Thoracic aorta (tissue), 2 donors: ENCODE results near the gene ASAP2. TPM values are rescaled to one million over a fixed set of nuclear protein-coding genes. Genes with fewer than 3 reads are reported as not detected.

Experiments used
- ATAC-seq: fragments of 150-250 bp; one replicate; pipeline ENCODE4 v1.8.0; 2017; ENCODE audit warnings: low read depth; ENCODE audit not compliant: insufficient number of reproducible peaks, low FRiP score
- DNase-seq: peaks from one replicate; pipeline ENCODE4 v3.0.0-alpha.2; 2020; ENCODE audit warnings: low spot score
- H3K27ac ChIP-seq, 2 donors: fragments of 200-600 bp; sonication (generic); 1 replicate in 1 of 2; 2 replicates in 1 of 2; pipeline ENCODE4 v1.5.1; 2016; ENCODE audit warnings: mild to moderate bottlenecking in 2 of 2, moderate library complexity in 2 of 2
- H3K27me3 ChIP-seq: fragments of 200-600 bp; sonication (generic); replicated peaks from 2 replicates; pipeline ENCODE4 v1.6.0; 2016; ENCODE audit warnings: mild to moderate bottlenecking; ENCODE audit not compliant: insufficient read depth
- H3K36me3 ChIP-seq: fragments of 200-600 bp; sonication (generic); one replicate; pipeline ENCODE4 v1.5.1; 2016
- H3K4me1 ChIP-seq, 2 donors: fragments of 200-600 bp; sonication (generic); 1 replicate in 1 of 2; 2 replicates in 1 of 2; pipeline versions ENCODE4 v1.5.1 to v1.6.0; 2016; ENCODE audit warnings: low read depth in 2 of 2, mild to moderate bottlenecking in 1 of 2; ENCODE audit not compliant: control insufficient read depth in 1 of 2
- H3K4me3 ChIP-seq: fragments of 200-600 bp; sonication (generic); 2 replicates; pipeline ENCODE4 v1.5.1; 2016; ENCODE audit warnings: mild to moderate bottlenecking
- H3K9me3 ChIP-seq: fragments of 200-600 bp; sonication (generic); 2 replicates; pipeline ENCODE4 v1.5.1; 2016
- CTCF ChIP-seq: fragments of 200-600 bp; sonication (generic); IDR thresholded peaks from one replicate; pipeline ENCODE4 v1.5.1; 2019; ENCODE audit warnings: antibody characterized with exemption
- total RNA-seq, 2 donors: library from RNA; depleted of rRNA; stranded (reverse); fragments of >200 nt; gene quantifications; one replicate each; pipeline versions ENCODE4 v1.1.0 to v1.2.3, GENCODE V29; 2016

ASAP2 gene
- total RNA-seq, 2 donors from 2014 or later = 58.1 to 102 TPM

DNA sequence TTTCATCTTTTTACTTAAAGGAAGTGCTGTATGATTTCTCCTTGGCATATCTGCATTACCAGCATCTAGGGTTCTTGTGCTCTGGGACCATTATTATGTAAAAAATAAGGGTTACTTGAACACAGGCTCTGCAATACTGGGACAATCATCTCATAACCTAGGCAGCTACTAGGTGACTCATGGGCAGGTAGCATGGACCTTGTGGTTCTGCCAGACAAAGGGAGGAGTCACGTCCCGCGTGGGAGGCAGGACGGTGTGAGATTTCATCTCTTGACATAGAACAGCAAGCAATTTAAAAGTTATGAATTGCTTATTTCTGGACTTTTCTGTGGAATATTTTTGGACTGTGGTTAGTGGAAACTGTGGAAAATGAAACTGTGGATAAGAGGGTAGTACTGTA is 34.1 kb downstream of the ASAP2 start:
- no peak for DNase-seq
- no peak overlapping the region for H3K4me3 ChIP-seq
- no peaks in the 10 kb centered on the region for H3K36me3 ChIP-seq
- no peaks in the 10 kb centered on the region for H3K9me3 ChIP-seq
- H3K27ac ChIP-seq = peak overlapping the region in 1 of 2 donors; percentile 10
- no peaks in the 10 kb centered on the region for H3K27me3 ChIP-seq
- no peak for ATAC-seq
- TF ChIP-seq CTCF = no peak
- peaks cover 33 to 78% of the 10 kb centered on the region in 2 donors for H3K4me1 ChIP-seq

- H3K27ac ChIP-seq = peak overlapping the region in 1 of 2 donors; percentile 10
- DNase-seq (no peak), ATAC-seq (no peak)
Observed at GRCh38 chr2:9241233-9241632, 34.6 kb downstream of the ASAP2 start.

GRCh38 chr2:9243357-9243756 is 36.7 kb downstream of the ASAP2 start:
- peaks cover 30 to 76% of the 10 kb centered on the region in 2 donors for H3K4me1 ChIP-seq
- H3K9me3 ChIP-seq = no peaks in the 10 kb centered on the region
- no peak for DNase-seq
- no peaks in the 10 kb centered on the region for H3K36me3 ChIP-seq
- no peak for ATAC-seq
- H3K4me3 ChIP-seq = no peak overlapping the region
- no peaks in the 10 kb centered on the region for H3K27me3 ChIP-seq
- no peak for TF ChIP-seq CTCF
- no peak overlapping the region for H3K27ac ChIP-seq

More at GRCh38 chr2:9241233-9241632, 34.6 kb downstream of the ASAP2 start:
- H3K9me3 ChIP-seq = no peaks in the 10 kb centered on the region
- H3K4me3 ChIP-seq = no peak overlapping the region
- TF ChIP-seq CTCF = no peak
- H3K27me3 ChIP-seq = no peaks in the 10 kb centered on the region
- peaks cover 31 to 76% of the 10 kb centered on the region in 2 donors for H3K4me1 ChIP-seq
- no peaks in the 10 kb centered on the region for H3K36me3 ChIP-seq

DNA sequence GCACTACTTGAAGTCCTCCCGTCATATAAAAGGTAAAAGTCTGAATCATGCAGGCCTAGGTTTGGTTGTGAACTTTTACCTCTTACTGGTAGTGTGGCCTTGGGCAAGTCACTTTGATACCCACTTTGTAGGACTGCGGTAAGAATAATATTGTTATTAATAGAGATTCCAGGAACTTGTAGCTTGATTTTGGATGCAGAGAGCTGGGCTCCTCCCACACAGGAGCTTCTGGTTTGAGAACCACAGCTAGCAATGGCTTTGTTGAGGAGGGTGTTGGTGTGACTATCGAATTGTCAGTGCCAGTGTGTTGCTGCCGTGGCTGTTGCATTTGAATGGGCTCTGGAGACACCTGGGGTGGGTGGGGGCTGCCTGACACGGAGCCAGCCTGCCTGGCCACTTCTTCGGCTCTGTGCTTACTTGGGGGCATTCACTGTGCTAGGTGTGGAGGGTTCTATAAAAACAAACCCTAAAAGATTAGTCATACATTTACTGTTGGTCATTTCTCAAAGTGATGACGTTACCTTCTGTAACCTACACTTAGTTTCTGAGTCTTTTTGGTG is 38.5 kb downstream of the ASAP2 start:
- Histone ChIP-seq H3K27ac (no peak overlapping the region), H3K9me3 (no peaks in the 10 kb centered on the region), H3K27me3 (no peaks in the 10 kb centered on the region), H3K36me3 (no peaks in the 10 kb centered on the region), H3K4me1 (peaks cover 37 to 84% of the 10 kb centered on the region in 2 donors), H3K4me3 (no peak overlapping the region)
- TF ChIP-seq CTCF = no peak
- ATAC-seq (no peak), DNase-seq (no peak)

GRCh38 chr2:9247177-9247576 is 40.6 kb downstream of the ASAP2 start:
- ATAC-seq = no peak
- H3K27ac ChIP-seq = peak overlapping the region in 1 of 2 donors; percentile 80

More at GRCh38 chr2:9247177-9247576, 40.6 kb downstream of the ASAP2 start:
- Histone ChIP-seq H3K9me3 (no peaks in the 10 kb centered on the region), H3K4me3 (no peak overlapping the region), H3K27me3 (no peaks in the 10 kb centered on the region), H3K36me3 (no peaks in the 10 kb centered on the region), H3K4me1 (peaks cover 40 to 85% of the 10 kb centered on the region in 2 donors)
- TF ChIP-seq CTCF = no peak
- no peak for DNase-seq
